GM23338 (cell line): ENCODE results near the gene TRIM31. TPM values are rescaled to one million over a fixed set of nuclear protein-coding genes. Genes with fewer than 3 reads are reported as not detected.

ENCODE experiments used
- ATAC-seq: fragments of 200-7000 bp; cut with Tn5 transposase; 3 replicates; pipeline ENCODE4 v1.9.1; 2020
- DNase-seq: peaks from one replicate; pipeline ENCODE4 v3.0.0-alpha.2; 2015; ENCODE audit warnings: low spot score
- H2AFZ ChIP-seq: fragments of 200-600 bp; sonication (generic); 2 replicates; pipeline ENCODE4 v1.8.0; 2016; ENCODE audit warnings: antibody characterized with exemption, mild to moderate bottlenecking, moderate library complexity
- H3F3A ChIP-seq: fragments of 200-600 bp; sonication (generic); replicated peaks from 2 replicates; pipeline ENCODE4 v1.8.0; 2017; ENCODE audit warnings: antibody characterized with exemption, mixed run types, low read depth
- H3K27ac ChIP-seq: fragments of 200-600 bp; sonication (generic); 2 replicates; pipeline ENCODE4 v1.6.1; 2016; ENCODE audit warnings: low read depth
- H3K27me3 ChIP-seq: fragments of 200-600 bp; sonication (generic); 2 replicates; pipeline ENCODE4 v1.8.0; 2016; ENCODE audit warnings: mild to moderate bottlenecking, mixed run types, moderate library complexity; ENCODE audit not compliant: insufficient read depth
- H3K36me3 ChIP-seq: fragments of 200-600 bp; sonication (generic); 2 replicates; pipeline ENCODE4 v1.8.0; 2016; ENCODE audit warnings: mild to moderate bottlenecking; ENCODE audit not compliant: insufficient read depth
- H3K4me1 ChIP-seq: fragments of 200-600 bp; sonication (generic); 2 replicates; pipeline ENCODE4 v1.8.0; 2016; ENCODE audit warnings: mild to moderate bottlenecking, moderate library complexity; ENCODE audit not compliant: insufficient read depth
- H3K4me2 ChIP-seq: fragments of 200-600 bp; sonication (generic); 2 replicates; pipeline ENCODE4 v1.7.1; 2017; ENCODE audit warnings: mixed run types
- H3K4me3 ChIP-seq: fragments of 200-600 bp; sonication (generic); 2 replicates; pipeline ENCODE4 v1.6.1; 2016; ENCODE audit warnings: mixed run types
- H3K79me2 ChIP-seq: fragments of 200-600 bp; sonication (generic); replicated peaks from 2 replicates; pipeline ENCODE4 v1.8.0; 2017; ENCODE audit warnings: mild to moderate bottlenecking; ENCODE audit not compliant: insufficient read depth
- H3K9me2 ChIP-seq: fragments of 200-600 bp; sonication (generic); 2 replicates; pipeline ENCODE4 v1.8.0; 2017; ENCODE audit not compliant: insufficient read depth
- H4K20me1 ChIP-seq: fragments of 200-600 bp; sonication (generic); replicated peaks from 2 replicates; pipeline ENCODE4 v1.8.0; 2017; ENCODE audit warnings: mild to moderate bottlenecking; ENCODE audit not compliant: insufficient read depth
- H3K27ac Mint-ChIP-seq: 2 replicates; pipeline ENCODE4 v1.8.0; 2020; ENCODE audit warnings: inconsistent platforms, mild to moderate bottlenecking, moderate library complexity, mixed read lengths
- H3K27me3 Mint-ChIP-seq: 3 replicates; pipeline ENCODE4 v1.8.0; 2022; ENCODE audit warnings: low read depth, mild to moderate bottlenecking, moderate library complexity, mixed read lengths, inconsistent platforms; ENCODE audit not compliant: insufficient read depth, poor library complexity
- H3K36me3 Mint-ChIP-seq: 3 replicates; pipeline ENCODE4 v1.8.0; 2021; ENCODE audit warnings: low read depth, mild to moderate bottlenecking, inconsistent platforms, moderate library complexity, mixed read lengths
- H3K4me1 Mint-ChIP-seq: 3 replicates; pipeline ENCODE4 v1.8.0; 2020; ENCODE audit warnings: mild to moderate bottlenecking, inconsistent platforms, mixed read lengths
- H3K4me3 Mint-ChIP-seq: 3 replicates; pipeline ENCODE4 v1.8.0; 2021; ENCODE audit warnings: moderate library complexity, mild to moderate bottlenecking, inconsistent platforms, mixed read lengths
- H3K9me3 Mint-ChIP-seq: 3 replicates; pipeline ENCODE4 v1.8.0; 2020; ENCODE audit warnings: moderate library complexity, mild to moderate bottlenecking, inconsistent platforms, mixed read lengths
- CREB1 ChIP-seq: fragments of 250-450 bp; sonication (Bioruptor Pico); IDR thresholded peaks from 2 replicates; pipeline ENCODE4 v1.5.0; 2020; ENCODE audit warnings: low read depth, mild to moderate bottlenecking, moderate library complexity
- POLR2AphosphoS5 ChIP-seq: IDR thresholded peaks from 2 replicates; pipeline ENCODE4 v1.6.1; 2016; ENCODE audit warnings: antibody characterized with exemption, low read depth
- polyA plus RNA-seq: library from polyadenylated mRNA; unstranded; fragments of >200 nt; fragmentation: Nextera tagmentation; extraction: Ambion mirVana; gene quantifications from 2 replicates; pipeline ENCODE4 v1.2.1, GENCODE V29; 2016
- total RNA-seq: library from RNA; depleted of rRNA; stranded (reverse); fragments of >200 nt; shearing (Covaris generic); gene quantifications from 2 replicates; pipeline ENCODE4 v1.2.3, GENCODE V29; 2014
- TF ChIP-seq, protein P1 (sequence below): IDR thresholded peaks from one replicate; pipeline ENCODE4 v1.6.1; 2018; ENCODE audit warnings: antibody characterized with exemption; ENCODE audit not compliant: unreplicated experiment
- TF ChIP-seq, protein P2 (sequence below): fragments of 250-450 bp; sonication (Bioruptor Pico); IDR thresholded peaks from 2 replicates; pipeline ENCODE4 v1.5.0; 2020; ENCODE audit warnings: mild to moderate bottlenecking, moderate library complexity

Gene TRIM31
- total and polyA plus RNA-seq, 2 experiments from 2014 or later: 0.26 TPM; not detected in 1

DNA sequence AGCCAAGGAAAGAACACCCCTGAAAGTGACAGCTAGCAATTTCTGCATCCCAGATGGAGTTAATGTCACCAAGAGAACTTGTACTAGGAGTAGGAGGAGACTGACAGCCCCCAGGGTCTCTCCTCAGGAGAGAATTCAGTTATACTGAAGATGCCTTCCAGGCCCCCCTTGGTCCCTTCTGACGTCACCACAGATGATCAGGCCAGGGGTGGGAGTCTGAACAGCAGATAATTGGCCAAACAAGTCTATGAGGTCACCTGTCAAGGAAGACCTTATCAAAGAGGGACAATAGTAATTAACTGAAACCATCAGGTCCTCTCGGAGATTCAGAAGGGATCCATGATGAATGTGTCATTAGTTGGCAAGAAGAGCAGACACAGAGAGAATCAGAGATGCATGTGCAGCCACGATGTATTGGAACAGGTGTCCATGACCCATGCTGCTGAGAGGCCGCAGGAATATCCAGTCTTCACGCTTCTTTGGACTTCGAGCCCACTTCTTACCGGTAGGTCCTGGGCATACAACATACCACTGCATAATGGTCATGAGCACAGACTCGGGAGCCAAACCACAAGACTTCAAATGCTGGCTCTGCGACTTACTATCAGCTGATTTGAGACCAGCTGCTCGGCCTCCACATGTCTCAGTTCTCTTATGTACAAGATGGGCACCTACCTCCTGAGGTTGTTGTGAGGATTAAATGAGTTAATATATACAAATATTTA is 37.9 kb upstream of the TRIM31 start:
- no peak overlapping the region for H3K27ac Mint-ChIP-seq
- DNase-seq (no peak), ATAC-seq (no peak)
- H3K4me1 ChIP-seq: no peaks in the 10 kb centered on the region
- H3K4me2 ChIP-seq: no peak overlapping the region
- peaks cover 3% of the 10 kb centered on the region; the same call in 2 of the 3 replicates for H3K4me1 Mint-ChIP-seq
- H3K27ac ChIP-seq: no peak overlapping the region
- no peak overlapping the region for H3K4me3 Mint-ChIP-seq
- H3K9me2 ChIP-seq: no peaks in the 10 kb centered on the region
- H3K36me3 ChIP-seq: no peaks in the 10 kb centered on the region
- H2AFZ ChIP-seq: no peak overlapping the region
- no peaks in the 10 kb centered on the region for H3K36me3 Mint-ChIP-seq
- H3K79me2 ChIP-seq: no peaks in the 10 kb centered on the region
- H4K20me1 ChIP-seq: no peaks in the 10 kb centered on the region
- 0 out of 2 replicates have a peak, but pooled peaks cover 11% of the 10 kb centered on the region for H3K27me3 ChIP-seq
- H3K9me3 Mint-ChIP-seq: no peaks in the 10 kb centered on the region
- H3F3A ChIP-seq: no peaks in the 10 kb centered on the region
- TF ChIP-seq CREB1 (CRISPR knock-in tag): no peak
- TF ChIP-seq, protein P1, sequence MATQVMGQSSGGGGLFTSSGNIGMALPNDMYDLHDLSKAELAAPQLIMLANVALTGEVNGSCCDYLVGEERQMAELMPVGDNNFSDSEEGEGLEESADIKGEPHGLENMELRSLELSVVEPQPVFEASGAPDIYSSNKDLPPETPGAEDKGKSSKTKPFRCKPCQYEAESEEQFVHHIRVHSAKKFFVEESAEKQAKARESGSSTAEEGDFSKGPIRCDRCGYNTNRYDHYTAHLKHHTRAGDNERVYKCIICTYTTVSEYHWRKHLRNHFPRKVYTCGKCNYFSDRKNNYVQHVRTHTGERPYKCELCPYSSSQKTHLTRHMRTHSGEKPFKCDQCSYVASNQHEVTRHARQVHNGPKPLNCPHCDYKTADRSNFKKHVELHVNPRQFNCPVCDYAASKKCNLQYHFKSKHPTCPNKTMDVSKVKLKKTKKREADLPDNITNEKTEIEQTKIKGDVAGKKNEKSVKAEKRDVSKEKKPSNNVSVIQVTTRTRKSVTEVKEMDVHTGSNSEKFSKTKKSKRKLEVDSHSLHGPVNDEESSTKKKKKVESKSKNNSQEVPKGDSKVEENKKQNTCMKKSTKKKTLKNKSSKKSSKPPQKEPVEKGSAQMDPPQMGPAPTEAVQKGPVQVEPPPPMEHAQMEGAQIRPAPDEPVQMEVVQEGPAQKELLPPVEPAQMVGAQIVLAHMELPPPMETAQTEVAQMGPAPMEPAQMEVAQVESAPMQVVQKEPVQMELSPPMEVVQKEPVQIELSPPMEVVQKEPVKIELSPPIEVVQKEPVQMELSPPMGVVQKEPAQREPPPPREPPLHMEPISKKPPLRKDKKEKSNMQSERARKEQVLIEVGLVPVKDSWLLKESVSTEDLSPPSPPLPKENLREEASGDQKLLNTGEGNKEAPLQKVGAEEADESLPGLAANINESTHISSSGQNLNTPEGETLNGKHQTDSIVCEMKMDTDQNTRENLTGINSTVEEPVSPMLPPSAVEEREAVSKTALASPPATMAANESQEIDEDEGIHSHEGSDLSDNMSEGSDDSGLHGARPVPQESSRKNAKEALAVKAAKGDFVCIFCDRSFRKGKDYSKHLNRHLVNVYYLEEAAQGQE: no peak
- TF ChIP-seq POLR2AphosphoS5: no peak
- TF ChIP-seq, protein P2, sequence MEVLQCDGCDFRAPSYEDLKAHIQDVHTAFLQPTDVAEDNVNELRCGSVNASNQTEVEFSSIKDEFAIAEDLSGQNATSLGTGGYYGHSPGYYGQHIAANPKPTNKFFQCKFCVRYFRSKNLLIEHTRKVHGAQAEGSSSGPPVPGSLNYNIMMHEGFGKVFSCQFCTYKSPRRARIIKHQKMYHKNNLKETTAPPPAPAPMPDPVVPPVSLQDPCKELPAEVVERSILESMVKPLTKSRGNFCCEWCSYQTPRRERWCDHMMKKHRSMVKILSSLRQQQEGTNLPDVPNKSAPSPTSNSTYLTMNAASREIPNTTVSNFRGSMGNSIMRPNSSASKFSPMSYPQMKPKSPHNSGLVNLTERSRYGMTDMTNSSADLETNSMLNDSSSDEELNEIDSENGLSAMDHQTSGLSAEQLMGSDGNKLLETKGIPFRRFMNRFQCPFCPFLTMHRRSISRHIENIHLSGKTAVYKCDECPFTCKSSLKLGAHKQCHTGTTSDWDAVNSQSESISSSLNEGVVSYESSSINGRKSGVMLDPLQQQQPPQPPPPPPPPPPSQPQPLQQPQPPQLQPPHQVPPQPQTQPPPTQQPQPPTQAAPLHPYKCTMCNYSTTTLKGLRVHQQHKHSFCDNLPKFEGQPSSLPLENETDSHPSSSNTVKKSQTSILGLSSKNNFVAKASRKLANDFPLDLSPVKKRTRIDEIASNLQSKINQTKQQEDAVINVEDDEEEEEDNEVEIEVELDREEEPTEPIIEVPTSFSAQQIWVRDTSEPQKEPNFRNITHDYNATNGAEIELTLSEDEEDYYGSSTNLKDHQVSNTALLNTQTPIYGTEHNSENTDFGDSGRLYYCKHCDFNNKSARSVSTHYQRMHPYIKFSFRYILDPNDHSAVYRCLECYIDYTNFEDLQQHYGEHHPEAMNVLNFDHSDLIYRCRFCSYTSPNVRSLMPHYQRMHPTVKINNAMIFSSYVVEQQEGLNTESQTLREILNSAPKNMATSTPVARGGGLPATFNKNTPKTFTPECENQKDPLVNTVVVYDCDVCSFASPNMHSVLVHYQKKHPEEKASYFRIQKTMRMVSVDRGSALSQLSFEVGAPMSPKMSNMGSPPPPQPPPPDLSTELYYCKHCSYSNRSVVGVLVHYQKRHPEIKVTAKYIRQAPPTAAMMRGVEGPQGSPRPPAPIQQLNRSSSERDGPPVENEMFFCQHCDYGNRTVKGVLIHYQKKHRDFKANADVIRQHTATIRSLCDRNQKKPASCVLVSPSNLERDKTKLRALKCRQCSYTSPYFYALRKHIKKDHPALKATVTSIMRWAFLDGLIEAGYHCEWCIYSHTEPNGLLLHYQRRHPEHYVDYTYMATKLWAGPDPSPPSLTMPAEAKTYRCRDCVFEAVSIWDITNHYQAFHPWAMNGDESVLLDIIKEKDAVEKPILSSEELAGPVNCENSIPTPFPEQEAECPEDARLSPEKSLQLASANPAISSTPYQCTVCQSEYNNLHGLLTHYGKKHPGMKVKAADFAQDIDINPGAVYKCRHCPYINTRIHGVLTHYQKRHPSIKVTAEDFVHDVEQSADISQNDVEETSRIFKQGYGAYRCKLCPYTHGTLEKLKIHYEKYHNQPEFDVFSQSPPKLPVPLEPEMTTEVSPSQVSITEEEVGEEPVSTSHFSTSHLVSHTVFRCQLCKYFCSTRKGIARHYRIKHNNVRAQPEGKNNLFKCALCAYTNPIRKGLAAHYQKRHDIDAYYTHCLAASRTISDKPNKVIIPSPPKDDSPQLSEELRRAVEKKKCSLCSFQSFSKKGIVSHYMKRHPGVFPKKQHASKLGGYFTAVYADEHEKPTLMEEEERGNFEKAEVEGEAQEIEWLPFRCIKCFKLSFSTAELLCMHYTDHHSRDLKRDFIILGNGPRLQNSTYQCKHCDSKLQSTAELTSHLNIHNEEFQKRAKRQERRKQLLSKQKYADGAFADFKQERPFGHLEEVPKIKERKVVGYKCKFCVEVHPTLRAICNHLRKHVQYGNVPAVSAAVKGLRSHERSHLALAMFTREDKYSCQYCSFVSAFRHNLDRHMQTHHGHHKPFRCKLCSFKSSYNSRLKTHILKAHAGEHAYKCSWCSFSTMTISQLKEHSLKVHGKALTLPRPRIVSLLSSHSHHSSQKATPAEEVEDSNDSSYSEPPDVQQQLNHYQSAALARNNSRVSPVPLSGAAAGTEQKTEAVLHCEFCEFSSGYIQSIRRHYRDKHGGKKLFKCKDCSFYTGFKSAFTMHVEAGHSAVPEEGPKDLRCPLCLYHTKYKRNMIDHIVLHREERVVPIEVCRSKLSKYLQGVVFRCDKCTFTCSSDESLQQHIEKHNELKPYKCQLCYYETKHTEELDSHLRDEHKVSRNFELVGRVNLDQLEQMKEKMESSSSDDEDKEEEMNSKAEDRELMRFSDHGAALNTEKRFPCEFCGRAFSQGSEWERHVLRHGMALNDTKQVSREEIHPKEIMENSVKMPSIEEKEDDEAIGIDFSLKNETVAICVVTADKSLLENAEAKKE (CRISPR knock-in tag): no peak
- peaks cover 2% of the 10 kb centered on the region for H3K27me3 Mint-ChIP-seq
- no peak overlapping the region for H3K4me3 ChIP-seq
